HEK293 (cell line): ENCODE data around the gene CEP89.

ENCODE experiments used
- CTCF ChIA-PET: fragments of 350-600 bp; formaldehyde crosslinking; extraction: SDS; loops from one replicate; lab custom pipeline; 2021; ENCODE audit warnings: antibody characterized with exemption; lab: Yijun Ruan, JAX
- POLR2A ChIA-PET: fragments of 300-600 bp; formaldehyde crosslinking; extraction: SDS; loops from one replicate; lab custom pipeline; 2020; ENCODE audit warnings: antibody characterized with exemption, inconsistent platforms; lab: Yijun Ruan, JAX
- H3K27ac ChIP-seq: fragments of 200-500 bp; sonication (Bioruptor generic); 2 replicates; pipeline ENCODE4 v1.5.1; 2014; ENCODE audit warnings: low read depth, low read length, control low read depth, inconsistent platforms; ENCODE audit errors: extremely low read depth
- H3K36me3 ChIP-seq, 2 experiments: fragments of 200-500 bp in 1 of 2; sonication (Bioruptor generic) in 1 of 2; 1 replicate in 1 of 2; 2 replicates in 1 of 2; pipeline ENCODE4 v1.5.1; 2014 to 2017; ENCODE audit warnings: inconsistent platforms in 2 of 2, low read length in 2 of 2; ENCODE audit not compliant: control insufficient read depth in 2 of 2, insufficient read depth in 1 of 2
- H3K4me1 ChIP-seq: fragments of 200-500 bp; sonication (Bioruptor generic); 2 replicates; pipeline ENCODE4 v1.5.1; 2014; ENCODE audit warnings: mild to moderate bottlenecking, low read length, inconsistent platforms; ENCODE audit not compliant: control insufficient read depth, insufficient read depth
- H3K4me3 ChIP-seq: 2 replicates; pipeline ENCODE4 v1.5.1; 2011; ENCODE audit warnings: low read depth, mild to moderate bottlenecking, control low read depth, low read length, moderate library complexity
- H3K9me3 ChIP-seq: fragments of 200-500 bp; sonication (Bioruptor generic); 2 replicates; pipeline ENCODE4 v1.5.1; 2014; ENCODE audit warnings: low read depth, low read length, inconsistent platforms; ENCODE audit not compliant: control insufficient read depth, insufficient read depth
- BCL11A ChIP-seq: fragments of 450-650 bp; formaldehyde crosslinking; IDR thresholded peaks from 2 replicates; pipeline ENCODE4 v1.5.1; 2016; ENCODE audit warnings: low read depth, missing biosample characterization, missing genetic modification characterization
- ELK4 ChIP-seq: IDR thresholded peaks from 2 replicates; pipeline ENCODE4 v1.6.1; 2011; ENCODE audit warnings: mild to moderate bottlenecking, low read depth, low read length, borderline replicate concordance
- FEZF1 ChIP-seq: fragments of 450-650 bp; formaldehyde crosslinking; IDR thresholded peaks from 2 replicates; pipeline ENCODE4 v1.5.1; 2016; ENCODE audit warnings: missing biosample characterization, missing genetic modification characterization
- INSM2 ChIP-seq: fragments of 450-650 bp; formaldehyde crosslinking; IDR thresholded peaks from 2 replicates; pipeline ENCODE4 v1.5.1; 2016; ENCODE audit warnings: missing biosample characterization, missing genetic modification characterization
- SP3 ChIP-seq: fragments of 450-650 bp; formaldehyde crosslinking; IDR thresholded peaks from 2 replicates; pipeline ENCODE4 v1.5.1; 2016; ENCODE audit warnings: missing biosample characterization, missing genetic modification characterization
- ZBTB11 ChIP-seq: fragments of 450-650 bp; formaldehyde crosslinking; conservative IDR thresholded peaks from 2 replicates; pipeline ENCODE4 v1.5.1; 2016; ENCODE audit warnings: low read depth, missing biosample characterization, missing genetic modification characterization
- ZBTB20 ChIP-seq: fragments of 450-650 bp; formaldehyde crosslinking; IDR thresholded peaks from 2 replicates; pipeline ENCODE4 v1.5.1; 2016; ENCODE audit warnings: missing biosample characterization, missing genetic modification characterization
- ZFP3 ChIP-seq: fragments of 450-650 bp; formaldehyde crosslinking; IDR thresholded peaks from 2 replicates; pipeline ENCODE4 v1.5.1; 2016; ENCODE audit warnings: low read depth, missing biosample characterization, missing genetic modification characterization
- ZNF121 ChIP-seq: fragments of 450-650 bp; formaldehyde crosslinking; IDR thresholded peaks from 2 replicates; pipeline ENCODE4 v1.5.1; 2016; ENCODE audit warnings: missing biosample characterization, missing genetic modification characterization
- ZNF155 ChIP-seq: fragments of 450-650 bp; formaldehyde crosslinking; IDR thresholded peaks from 2 replicates; pipeline ENCODE4 v1.5.1; 2016; ENCODE audit warnings: missing biosample characterization, missing genetic modification characterization
- ZNF169 ChIP-seq: fragments of 450-650 bp; formaldehyde crosslinking; IDR thresholded peaks from 2 replicates; pipeline ENCODE4 v1.5.1; 2016; ENCODE audit warnings: missing biosample characterization, missing genetic modification characterization
- ZNF23 ChIP-seq: fragments of 450-650 bp; formaldehyde crosslinking; IDR thresholded peaks from 2 replicates; pipeline ENCODE4 v1.5.1; 2016; ENCODE audit warnings: missing biosample characterization, missing genetic modification characterization, borderline replicate concordance
- ZNF302 ChIP-seq: fragments of 450-650 bp; formaldehyde crosslinking; IDR thresholded peaks from 2 replicates; pipeline ENCODE4 v1.5.1; 2016; ENCODE audit warnings: missing biosample characterization, missing genetic modification characterization, low read depth
- ZNF362 ChIP-seq: fragments of 450-650 bp; formaldehyde crosslinking; IDR thresholded peaks from 2 replicates; pipeline ENCODE4 v1.5.1; 2016; ENCODE audit warnings: missing biosample characterization, missing genetic modification characterization
- ZNF426 ChIP-seq: fragments of 450-650 bp; formaldehyde crosslinking; IDR thresholded peaks from 2 replicates; pipeline ENCODE4 v1.5.1; 2017; ENCODE audit warnings: missing biosample characterization, missing genetic modification characterization, mild to moderate bottlenecking, inconsistent platforms, moderate library complexity
- ZNF555 ChIP-seq: fragments of 450-650 bp; formaldehyde crosslinking; conservative IDR thresholded peaks from 2 replicates; pipeline ENCODE4 v1.5.1; 2017; ENCODE audit warnings: missing biosample characterization, mild to moderate bottlenecking, missing genetic modification characterization, inconsistent platforms
- ZNF623 ChIP-seq: fragments of 450-650 bp; formaldehyde crosslinking; IDR thresholded peaks from 2 replicates; pipeline ENCODE4 v1.5.1; 2016; ENCODE audit warnings: missing biosample characterization, missing genetic modification characterization

Gene CEP89

GRCh38 chr19:32921624-32922023 is 50.1 kb downstream of the CEP89 start:
- no peak for TF ChIP-seq ZNF623 (tag by site-specific recombination)
- TF ChIP-seq ZBTB11: no peak
- no peak for TF ChIP-seq ZNF426 (tag by site-specific recombination)
- no peak for TF ChIP-seq SP3 (tag by site-specific recombination)
- TF ChIP-seq ZNF555: no peak
- no peak for TF ChIP-seq ZNF302 (tag by site-specific recombination)
- no peak for TF ChIP-seq ZNF169 (tag by site-specific recombination)
- no peak for TF ChIP-seq ZNF23 (tag by site-specific recombination)
- TF ChIP-seq ZFP3 (tag by site-specific recombination): no peak
- no peaks in the 10 kb centered on the region for H3K9me3 ChIP-seq
- CTCF ChIA-PET: interaction anchor here (0.6 to 0.7 kb wide), 3 partner anchors 88 to 1652 kb away, joined by 3 to 5 read pairs (median 5); no protein-coding TSS in a partner anchor
- H3K4me3 ChIP-seq: no peak overlapping the region
- POLR2A ChIA-PET: no interaction called here
- H3K4me1 ChIP-seq: no peaks in the 10 kb centered on the region
- no peak overlapping the region for H3K27ac ChIP-seq
- peaks cover 37 to 66% of the 10 kb centered on the region in 2 experiments for H3K36me3 ChIP-seq

- CTCF ChIA-PET: interaction anchor here (0.6 to 1.0 kb wide), 4 partner anchors 12 to 349 kb away, joined by 3 read pairs; no protein-coding TSS in a partner anchor
- POLR2A ChIA-PET: interaction anchor here (0.6 kb wide), 1 partner anchor 258 kb away, joined by 4 read pairs; no protein-coding TSS in a partner anchor
Measured at GRCh38 chr19:32919365-32919764, 52.4 kb downstream of the CEP89 start.

GRCh38 chr19:32917616-32917996 is 54.2 kb downstream of the CEP89 start:
- Histone ChIP-seq H3K27ac (no peak overlapping the region), H3K4me1 (no peaks in the 10 kb centered on the region), H3K4me3 (no peak overlapping the region), H3K9me3 (no peaks in the 10 kb centered on the region), H3K36me3 (peaks cover 26 to 62% of the 10 kb centered on the region in 2 experiments)
- CTCF ChIA-PET: interaction anchor here (1.4 kb wide), 1 partner anchor 59 kb away, joined by 4 read pairs; no protein-coding TSS in a partner anchor
- POLR2A ChIA-PET: no interaction called here
- TF ChIP-seq INSM2 (tag by site-specific recombination) (no peak), BCL11A (tag by site-specific recombination) (no peak), ZNF362 (tag by site-specific recombination) (no peak), ZNF155 (tag by site-specific recombination) (no peak), ZBTB20 (tag by site-specific recombination) (no peak), FEZF1 (tag by site-specific recombination) (no peak), ELK4 (no peak)

More at GRCh38 chr19:32919365-32919764, 52.4 kb downstream of the CEP89 start:
- H3K36me3 ChIP-seq: peaks cover 31 to 67% of the 10 kb centered on the region in 2 experiments
- H3K27ac ChIP-seq: 0 out of 2 replicates have a peak overlapping the region, but pooled peaks have one; percentile 11
- no peak overlapping the region for H3K4me3 ChIP-seq
- no peaks in the 10 kb centered on the region for H3K4me1 ChIP-seq
- H3K9me3 ChIP-seq: no peaks in the 10 kb centered on the region
- peak; percentile 79 for TF ChIP-seq ZNF121 (tag by site-specific recombination)
- TF ChIP-seq ZBTB11: no peak
